ENCODE measurements around the gene BIK.

BIK gene

DNA sequence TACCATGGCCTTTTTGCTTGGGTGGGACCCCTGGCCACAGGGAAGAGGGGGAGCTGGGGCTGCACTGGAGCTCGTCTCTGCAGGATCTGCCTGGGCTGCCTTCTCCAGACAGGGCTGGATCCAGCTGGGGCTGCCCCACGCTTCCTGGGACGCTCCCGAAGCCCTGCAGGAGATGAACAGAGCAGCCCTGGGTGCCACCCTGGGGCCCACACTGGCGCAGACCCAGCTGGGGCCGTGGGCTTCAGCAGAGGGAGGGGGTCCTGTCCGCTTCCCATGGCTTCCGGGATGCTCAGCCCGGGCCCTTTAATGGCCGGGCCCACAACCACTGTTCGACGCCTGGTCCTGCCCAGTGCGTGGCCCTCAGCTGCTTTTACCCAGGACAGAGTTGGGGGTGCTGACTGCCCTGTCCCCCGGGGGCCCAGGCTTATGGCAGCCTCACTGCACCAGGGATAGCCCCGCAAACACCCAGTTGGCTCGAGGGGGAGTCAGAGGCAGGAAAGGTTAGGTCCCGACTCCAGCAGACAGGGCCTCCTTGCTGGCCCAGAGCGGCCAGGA is 52.8 kb downstream of the BIK start:
- DNase-seq: no peak

DNA sequence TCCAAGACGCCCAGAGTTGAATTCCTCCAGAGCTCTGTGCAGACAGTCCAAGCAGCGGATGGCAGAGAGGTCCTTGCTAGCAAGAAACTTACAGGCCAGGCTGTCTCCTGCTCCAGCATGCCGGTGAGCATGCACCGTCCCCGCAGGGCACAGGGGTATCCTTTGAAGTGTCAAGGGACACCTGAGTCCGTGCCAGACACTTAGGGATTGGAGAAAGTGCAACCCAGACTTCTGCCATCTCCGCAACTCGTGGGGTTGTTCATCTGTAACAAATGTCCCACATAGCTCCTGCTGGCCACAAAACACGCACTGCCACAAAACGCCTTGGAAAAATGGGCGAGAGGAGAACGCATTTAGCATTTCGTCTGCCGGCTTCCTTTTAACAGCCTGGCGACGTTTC is 54.1 kb downstream of the BIK start:
- DNase-seq: no peak

DNA sequence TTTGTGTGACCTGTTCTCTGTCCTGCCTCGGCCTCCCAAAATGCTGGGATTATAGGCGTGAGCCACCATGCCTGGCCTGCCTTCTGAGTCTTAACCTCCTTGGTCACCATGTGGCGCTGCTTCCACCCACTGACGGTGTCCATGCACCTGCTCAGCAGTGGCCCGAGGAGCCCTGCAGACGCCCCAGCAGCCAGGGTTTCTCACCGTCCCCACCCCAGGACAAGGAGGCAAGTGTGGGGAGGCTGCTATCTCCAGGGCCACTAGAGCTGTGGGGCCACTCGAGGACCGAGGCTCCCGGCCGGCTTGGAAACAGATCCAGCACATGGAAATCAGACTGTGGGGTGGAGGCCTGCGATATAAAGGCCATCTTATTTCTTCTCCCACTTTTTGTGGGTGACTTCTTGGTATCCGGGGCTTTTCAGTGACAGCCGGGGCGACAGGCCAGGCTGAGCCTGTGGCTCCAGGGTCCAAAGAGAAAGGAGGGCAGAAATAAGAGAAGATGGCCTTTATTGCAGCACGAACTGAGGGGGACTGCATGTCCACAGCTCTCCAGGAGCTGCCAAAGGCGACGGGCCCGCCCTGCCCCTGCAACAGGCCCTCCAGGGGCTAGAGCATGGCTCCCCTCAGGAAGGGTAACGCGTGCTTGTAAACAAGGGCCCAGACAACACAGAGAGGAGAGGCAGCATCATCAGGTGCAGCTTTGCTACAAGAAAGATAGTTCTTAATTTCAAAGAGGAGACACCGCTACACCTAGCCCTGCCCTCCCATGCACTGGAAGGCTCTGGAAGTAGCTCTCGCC is 55.8 kb downstream of the BIK start:
- no peak for DNase-seq

DNA sequence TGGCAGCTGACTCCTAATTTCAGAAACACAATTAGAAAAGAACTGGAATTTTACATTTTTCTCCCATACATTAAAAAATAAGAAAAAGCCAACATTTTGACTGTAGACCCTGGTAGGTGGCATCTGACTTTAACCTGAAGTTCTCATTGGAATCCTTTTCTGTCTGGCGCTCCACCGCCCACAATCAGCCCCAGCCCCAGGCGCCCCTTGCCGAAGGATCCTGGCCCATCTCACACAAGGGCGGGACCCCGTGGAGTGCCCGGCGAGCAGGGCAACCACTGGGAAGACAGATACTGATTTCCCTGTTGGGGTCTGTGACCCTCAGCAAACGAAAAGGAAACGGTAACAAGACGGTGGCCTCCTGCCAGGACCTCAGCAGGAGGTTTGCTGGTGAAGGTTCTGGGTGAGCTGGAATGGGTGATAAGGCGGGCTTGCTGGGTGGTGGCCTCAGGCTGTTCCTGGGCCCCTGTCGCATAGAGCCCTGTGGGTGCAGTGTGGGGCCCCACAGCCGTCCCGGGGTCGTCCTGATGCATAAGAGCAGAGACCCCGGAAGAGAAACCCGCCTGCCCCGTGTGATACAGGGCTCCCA is 56.5 kb downstream of the BIK start:
- DNase-seq: no peak

DNA sequence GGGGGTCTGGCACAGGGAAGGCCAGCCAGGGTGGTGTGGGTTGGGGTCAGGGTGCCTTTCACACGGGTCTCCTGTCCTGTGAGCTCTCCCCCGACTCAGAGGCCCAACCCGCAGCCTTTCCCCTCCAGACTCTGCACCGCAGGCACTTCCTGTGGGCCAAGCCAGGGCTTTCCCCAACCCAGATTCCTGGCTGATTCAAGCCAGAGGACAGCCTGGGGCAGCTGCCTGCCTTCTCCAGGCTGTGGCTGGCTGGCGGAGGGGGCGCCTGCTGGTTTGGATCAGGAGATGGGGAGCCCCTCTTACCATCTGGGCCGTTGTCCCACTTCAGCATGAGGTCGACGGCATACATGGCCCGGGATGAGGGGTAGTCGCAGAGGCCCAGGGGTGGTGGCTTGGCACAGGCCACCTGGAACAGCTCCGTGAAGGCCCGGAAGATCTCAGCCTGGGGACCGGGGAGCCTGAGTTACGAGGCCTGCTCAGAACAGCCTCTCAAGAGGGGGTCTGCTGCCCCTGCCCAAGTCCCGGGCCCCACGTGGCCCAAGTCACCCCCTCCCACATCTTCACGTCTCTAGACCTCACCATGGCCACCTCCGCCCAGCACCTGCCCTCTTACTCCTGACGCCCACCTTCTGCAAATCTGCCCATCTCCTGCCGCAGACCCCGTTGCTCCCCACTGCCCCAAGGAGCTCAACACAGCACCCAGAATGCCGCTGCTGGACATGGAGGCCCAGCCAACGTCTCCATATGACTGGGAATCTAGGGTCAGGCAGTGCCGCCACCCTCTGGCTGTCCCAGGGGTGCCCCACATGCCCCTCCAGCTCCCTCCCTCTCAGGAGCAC is 58.1 kb downstream of the BIK start:
- no peak for DNase-seq

DNA sequence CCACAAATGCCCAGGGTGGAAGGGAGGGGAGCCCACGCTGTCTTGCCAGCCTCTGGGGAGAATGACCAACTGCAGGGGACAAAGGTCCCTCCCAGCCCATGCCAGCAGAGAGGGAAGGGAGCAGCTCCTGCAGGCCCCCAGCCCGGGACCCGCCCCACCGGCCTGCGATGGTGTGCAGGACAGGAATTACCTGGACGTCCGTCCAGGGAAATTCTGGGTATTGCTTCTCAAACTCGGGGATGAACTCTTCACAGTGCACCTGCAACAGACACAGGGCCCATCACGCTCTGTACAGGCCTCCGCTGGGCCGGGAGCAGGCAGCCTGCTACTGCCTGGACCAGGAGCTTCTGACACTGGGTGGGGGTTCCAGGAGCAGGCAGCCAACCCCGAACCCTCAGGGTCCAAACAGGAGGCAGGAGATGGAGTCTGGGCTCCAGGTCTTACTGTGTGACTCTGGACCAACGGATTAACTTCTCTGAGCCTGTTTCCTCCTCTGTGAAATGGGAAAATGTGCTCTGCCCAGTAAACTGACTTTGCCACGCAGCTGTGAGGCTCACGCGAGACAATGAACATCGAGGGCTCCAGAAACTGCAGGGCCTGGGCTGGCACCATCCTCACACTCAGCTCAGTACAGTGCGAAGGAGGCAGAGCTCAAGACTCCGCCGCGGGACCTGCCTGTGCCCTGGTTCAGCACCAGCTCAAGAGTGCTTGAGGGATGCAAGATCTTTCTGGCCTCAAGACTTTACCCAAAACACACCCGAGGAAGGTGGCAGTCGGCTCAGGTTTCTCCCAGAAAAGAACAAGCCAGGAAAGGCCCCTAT is 59.0 kb downstream of the BIK start:
- DNase-seq: no peak

DNA sequence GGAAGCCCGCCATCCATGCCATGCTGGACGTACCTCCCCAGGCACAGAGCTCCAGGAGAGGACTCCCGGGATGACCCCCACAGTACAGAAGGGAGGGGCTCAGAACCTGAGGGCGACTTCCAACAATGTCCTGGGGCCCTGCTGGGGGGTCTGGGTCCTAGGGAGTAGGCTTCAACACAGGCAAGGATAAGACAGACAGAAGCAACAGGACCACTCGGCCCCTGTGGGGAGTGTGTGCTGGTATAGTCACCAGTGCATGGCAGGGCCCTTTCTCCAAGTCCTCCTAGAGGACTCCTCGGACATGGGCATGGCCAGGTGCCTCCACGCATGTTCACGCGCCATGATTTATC is 59.6 kb downstream of the BIK start:
- no peak for DNase-seq

DNA sequence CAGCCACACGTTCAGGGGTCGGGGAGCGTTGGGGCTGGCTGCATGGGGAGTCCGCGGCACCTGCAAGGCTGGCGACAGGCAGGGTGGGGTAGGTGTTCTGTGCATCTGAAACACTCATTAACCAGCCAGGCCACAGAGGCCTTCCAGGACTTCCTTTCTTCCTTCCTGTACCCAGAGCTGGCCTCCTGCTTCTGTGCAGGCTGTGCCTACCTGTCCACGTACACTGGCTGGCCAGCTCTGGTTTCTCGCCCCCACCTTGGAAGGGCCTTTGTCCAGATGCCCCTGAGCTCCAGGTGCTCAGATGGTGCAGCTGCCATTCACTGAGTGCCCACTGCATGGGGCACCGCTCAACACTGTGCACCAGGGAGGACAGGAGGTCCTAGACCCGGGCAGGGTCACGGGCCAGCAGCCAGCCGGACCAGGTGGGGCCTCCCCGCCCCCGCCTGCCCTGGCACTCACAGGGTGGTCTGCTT is 60.5 kb downstream of the BIK start:
- DNase-seq: no peak

DNA sequence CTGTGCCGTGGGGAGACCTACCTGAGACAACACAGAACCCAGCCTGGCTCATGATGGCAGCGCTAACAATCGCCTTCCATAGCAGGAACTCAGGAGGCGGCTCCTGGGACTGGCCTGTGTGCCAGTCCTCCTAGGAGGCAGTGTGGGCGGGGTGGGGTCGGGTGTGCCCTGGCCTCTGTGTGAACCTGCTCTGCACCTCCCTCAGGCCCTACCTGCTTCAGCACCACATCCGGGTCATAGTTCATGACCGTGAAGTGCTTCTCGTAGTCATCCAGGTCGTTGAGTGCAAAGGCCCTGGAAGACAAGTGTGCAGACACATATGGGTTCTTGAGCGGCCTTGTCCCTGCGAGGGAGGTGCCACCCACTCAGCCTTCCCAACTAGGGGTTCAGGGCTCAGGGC is 61.1 kb downstream of the BIK start:
- DNase-seq: no peak

DNA sequence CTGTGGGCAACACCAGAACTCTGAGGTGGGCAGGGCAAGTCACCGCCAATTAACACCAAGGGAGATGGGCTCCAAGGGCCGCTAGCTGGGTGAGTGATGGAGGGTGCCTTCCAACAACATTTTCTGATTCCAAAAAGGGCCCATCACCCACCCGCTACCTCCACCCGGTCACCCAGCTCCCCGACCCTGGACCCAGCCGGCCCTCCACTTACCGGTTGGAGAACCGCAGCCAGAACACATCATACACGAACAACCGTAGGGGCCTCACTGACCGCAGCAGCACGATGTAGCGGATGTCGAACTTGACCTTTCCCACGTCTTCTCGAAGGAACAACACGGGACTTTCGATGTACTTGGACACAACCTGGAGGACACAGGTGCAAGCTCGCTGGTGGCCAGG is 61.6 kb downstream of the BIK start:
- no peak for DNase-seq

DNA sequence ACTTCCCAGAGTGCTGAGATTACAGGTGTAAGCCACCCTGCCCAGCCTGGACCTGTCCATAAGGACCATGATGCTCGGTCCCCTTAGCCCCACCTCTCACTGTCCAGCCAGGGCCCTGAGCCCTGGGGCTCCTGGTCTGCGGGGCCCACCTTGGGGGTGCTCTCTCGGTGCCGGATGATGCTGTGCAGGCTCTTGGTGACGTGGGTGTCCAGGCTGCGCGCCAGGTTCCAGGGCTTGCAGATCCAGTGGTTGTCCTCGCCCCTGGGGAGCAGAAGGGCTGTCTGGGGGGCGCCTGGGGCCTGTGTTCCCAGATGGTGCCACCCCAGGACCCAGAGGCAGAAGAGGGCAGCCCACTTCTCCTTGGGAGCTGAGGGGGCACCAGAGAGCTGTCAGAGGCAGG is 63.0 kb downstream of the BIK start:
- no peak for DNase-seq

DNA sequence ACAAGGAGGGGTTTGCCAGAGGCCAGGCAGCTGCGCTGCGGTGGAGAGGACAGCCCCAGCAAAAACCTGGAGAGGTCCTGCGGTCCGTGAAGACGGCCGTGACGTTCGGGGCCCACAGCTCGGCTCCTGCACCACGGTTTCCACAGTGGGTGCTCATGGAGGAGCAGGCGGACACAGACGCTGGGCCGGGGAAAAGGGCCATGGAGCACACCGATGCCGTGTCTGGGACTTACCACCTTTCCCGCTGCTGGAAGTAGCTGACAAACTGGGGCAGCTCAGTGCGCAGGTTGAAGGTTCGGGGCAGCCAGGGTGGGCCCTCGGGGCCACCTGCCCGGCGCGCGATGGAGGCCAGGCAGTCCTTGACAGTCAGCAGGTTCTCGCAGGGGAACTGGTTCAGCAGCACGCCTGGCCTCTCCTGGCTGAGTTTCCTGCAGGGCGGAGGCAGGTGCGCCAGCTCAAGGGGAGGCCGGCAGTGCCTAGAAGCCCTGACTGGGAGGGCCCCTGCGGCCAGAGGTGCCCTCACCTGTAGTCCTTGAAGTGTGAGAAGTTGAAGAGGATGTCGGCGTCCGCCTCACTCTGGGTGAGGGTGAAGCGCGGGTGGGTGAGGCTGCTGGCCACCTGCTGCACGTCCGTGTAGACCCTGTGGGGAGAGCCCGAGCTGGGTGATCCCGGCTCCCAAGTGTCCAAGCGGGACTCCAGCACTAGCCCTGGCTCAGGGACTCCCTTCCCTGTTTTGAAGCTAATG is 63.6 kb downstream of the BIK start:
- no peak for DNase-seq

DNA sequence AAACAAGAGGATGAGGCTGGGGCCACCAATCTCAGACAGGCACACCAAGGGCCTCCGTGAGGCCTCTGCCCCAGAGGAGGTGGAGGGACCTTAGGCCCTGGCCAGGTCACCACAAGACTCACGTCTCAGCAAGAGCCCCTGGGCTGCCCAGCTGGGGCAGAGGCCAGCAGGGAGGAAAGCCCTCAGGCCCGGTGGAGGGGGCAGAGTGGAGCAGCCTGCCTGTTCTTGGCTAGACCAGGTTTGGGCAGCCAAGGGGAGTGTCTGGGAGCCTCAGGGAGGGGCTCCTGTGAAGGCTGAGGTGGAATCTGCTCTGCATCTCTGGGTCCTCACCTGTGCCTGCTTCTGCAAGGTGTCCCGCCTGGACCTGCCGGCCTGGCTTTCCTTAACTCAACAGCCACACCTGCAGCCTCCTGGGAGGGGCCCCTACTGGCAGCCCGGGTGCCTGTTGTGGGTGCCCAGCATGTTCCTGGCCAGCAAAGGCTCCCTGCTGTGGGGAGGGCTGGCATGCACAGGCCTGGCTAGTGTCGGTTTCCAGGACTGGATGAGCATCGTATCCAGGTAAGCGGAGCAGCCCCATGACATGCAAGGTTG is 64.5 kb downstream of the BIK start:
- no peak for DNase-seq

DNA sequence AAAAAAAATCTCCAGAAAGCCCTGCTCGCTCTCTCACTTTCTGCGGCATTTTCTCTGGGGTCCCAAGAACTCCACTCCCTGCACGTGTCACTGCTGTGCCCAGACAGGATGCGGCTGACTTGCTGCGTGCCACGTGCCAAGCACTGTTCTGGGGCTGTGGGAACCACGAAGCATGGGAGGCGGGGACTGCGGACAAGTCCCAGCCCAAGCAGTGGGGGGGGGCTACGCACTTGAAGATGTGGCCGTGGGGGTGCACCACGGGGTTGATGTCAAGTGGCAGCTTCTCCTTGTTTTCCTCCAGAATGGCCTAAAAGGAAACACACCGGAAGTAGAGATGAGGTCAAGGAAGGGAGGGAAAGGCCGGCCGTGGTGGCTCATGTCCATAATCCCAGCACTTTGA is 65.5 kb downstream of the BIK start:
- DNase-seq: no peak

DNA sequence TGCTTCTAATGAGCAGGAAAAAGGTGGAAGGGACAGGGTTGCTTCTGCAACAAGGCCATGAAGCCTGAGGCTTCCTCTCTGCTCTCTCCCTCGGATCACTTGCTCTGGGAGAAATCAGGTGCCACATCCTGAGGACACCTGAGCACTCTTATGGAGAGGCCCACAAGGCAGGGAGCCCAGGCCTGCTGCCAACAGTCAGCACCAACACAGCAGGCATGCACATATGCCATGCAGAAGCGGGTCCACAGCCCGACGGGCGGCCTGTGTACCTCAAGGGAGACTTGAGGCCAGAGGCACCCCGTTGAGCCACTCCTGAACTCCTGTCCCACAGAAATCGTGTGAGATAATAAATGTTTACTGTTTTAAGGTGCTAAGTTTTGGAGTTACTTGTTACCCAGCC is 66.9 kb downstream of the BIK start:
- DNase-seq: no peak
